HG03432 (cell line): Measurements from ENCODE around the gene NPSR1.
"Not testable (repeated sequence)": the region's sequence is repeated elsewhere in the genome, so short reads cannot be mapped to it uniquely, and the experiment has no call there.

ENCODE experiments used
- ATAC-seq: cut with Tn5 transposase; IDR thresholded peaks from one replicate; pipeline ENCODE4 v1.9.1; 2021; ENCODE audit warnings: mild to moderate bottlenecking, moderate library complexity; ENCODE audit not compliant: unreplicated experiment

NPSR1 gene

GRCh38 chr7:34756691-34757090 is 98.7 kb downstream of the NPSR1 start:
- ATAC-seq, result no peak

GRCh38 chr7:34757570-34758110 is 99.6 kb downstream of the NPSR1 start:
- ATAC-seq, result no peak

GRCh38 chr7:34758111-34758601 is 100.1 kb downstream of the NPSR1 start:
- ATAC-seq, result peak; percentile 55

- peak; percentile 26 for ATAC-seq
These were observed 101.6 kb downstream of the NPSR1 start for GRCh38 chr7:34759477-34760125.

GRCh38 chr7:34760271-34760670 is 102.3 kb downstream of the NPSR1 start:
- no peak for ATAC-seq

- no peak for ATAC-seq
These were observed 103.2 kb downstream of the NPSR1 start for GRCh38 chr7:34761206-34761605.

GRCh38 chr7:34761627-34762026 is 103.6 kb downstream of the NPSR1 start:
- ATAC-seq, result no peak

- ATAC-seq, result no peak
These were observed 104.7 kb downstream of the NPSR1 start for GRCh38 chr7:34762764-34763163.

- no peak for ATAC-seq
These were observed 114.4 kb downstream of the NPSR1 start for GRCh38 chr7:34772296-34772938.

GRCh38 chr7:34776748-34777358 is 118.8 kb downstream of the NPSR1 start:
- no peak for ATAC-seq

- no peak for ATAC-seq
These were observed 122.5 kb downstream of the NPSR1 start for GRCh38 chr7:34780546-34780945.

GRCh38 chr7:34787586-34787985 is 129.6 kb downstream of the NPSR1 start:
- no peak for ATAC-seq

GRCh38 chr7:34806831-34807230 is 148.8 kb downstream of the NPSR1 start:
- ATAC-seq, result no peak

GRCh38 chr7:34807548-34808340 is 149.7 kb downstream of the NPSR1 start:
- ATAC-seq, result no peak

GRCh38 chr7:34814203-34814842 is 156.3 kb downstream of the NPSR1 start:
- ATAC-seq, result not testable (repeated sequence)

- ATAC-seq, result no peak
These were observed 164.0 kb downstream of the NPSR1 start for GRCh38 chr7:34821932-34822558.

- peak; percentile 92 for ATAC-seq
These were observed 165.7 kb downstream of the NPSR1 start for GRCh38 chr7:34823650-34824258.

GRCh38 chr7:34825221-34825620 is 167.2 kb downstream of the NPSR1 start:
- ATAC-seq, result no peak

- ATAC-seq, result no peak
These were observed 172.4 kb downstream of the NPSR1 start for GRCh38 chr7:34830390-34830789.

GRCh38 chr7:34831436-34831835 is 173.4 kb downstream of the NPSR1 start:
- ATAC-seq, result no peak
